Glomerular visceral epithelial cell (primary cell): ENCODE results near the gene SRL.
"Not testable (repeated sequence)": the region's sequence is repeated elsewhere in the genome, so short reads cannot be mapped to it uniquely, and the experiment has no call there.

Experiments used
- DNase-seq: peaks from one replicate; pipeline ENCODE4 v3.0.0-alpha.2; 2016; ENCODE audit errors: extremely low spot score

The SRL gene

GRCh38 chr16:4226251-4227039 is 15.4 kb downstream of the SRL start:
- DNase-seq: no peak

- no peak for DNase-seq
Measured at GRCh38 chr16:4225075-4225474, 16.8 kb downstream of the SRL start.

GRCh38 chr16:4220358-4220757 is 21.5 kb downstream of the SRL start:
- no peak for DNase-seq

GRCh38 chr16:4218202-4218601 is 23.7 kb downstream of the SRL start:
- no peak for DNase-seq

GRCh38 chr16:4217204-4218131 is 24.4 kb downstream of the SRL start:
- no peak for DNase-seq

- no peak for DNase-seq
Measured at GRCh38 chr16:4216596-4216995, 25.3 kb downstream of the SRL start.

GRCh38 chr16:4215106-4215505 is 26.8 kb downstream of the SRL start:
- no peak for DNase-seq

GRCh38 chr16:4214215-4214621 is 27.7 kb downstream of the SRL start:
- peak; percentile 79 for DNase-seq

- DNase-seq: peak; percentile 16
Measured at GRCh38 chr16:4213737-4214136, 28.1 kb downstream of the SRL start.

- peak; percentile 50 for DNase-seq
Measured at GRCh38 chr16:4212934-4213296, 29.0 kb downstream of the SRL start.

GRCh38 chr16:4212211-4212933 is 29.5 kb downstream of the SRL start:
- no peak for DNase-seq

- not testable (repeated sequence) for DNase-seq
Measured at GRCh38 chr16:4211445-4212210, 30.3 kb downstream of the SRL start.

GRCh38 chr16:4209666-4210065 is 32.2 kb downstream of the SRL start:
- DNase-seq: peak; percentile 7

- no peak for DNase-seq
Measured at GRCh38 chr16:4208341-4208751, 33.5 kb downstream of the SRL start.

GRCh38 chr16:4207683-4208340 is 34.1 kb downstream of the SRL start:
- no peak for DNase-seq

- no peak for DNase-seq
Measured at GRCh38 chr16:4207229-4207628, 34.7 kb downstream of the SRL start.

GRCh38 chr16:4206680-4207079 is 35.2 kb downstream of the SRL start:
- DNase-seq: no peak

GRCh38 chr16:4205971-4206370 is 35.9 kb downstream of the SRL start:
- DNase-seq: no peak

- DNase-seq: no peak
Measured at GRCh38 chr16:4204521-4204920, 37.4 kb downstream of the SRL start.

- DNase-seq: no peak
Measured at GRCh38 chr16:4203748-4204147, 38.1 kb downstream of the SRL start.
